WTC11 (cell line): Measurements from ENCODE around the gene KCNJ11. TPM values are rescaled to one million over a fixed set of nuclear protein-coding genes. Genes with fewer than 3 reads are reported as not detected.

ENCODE experiments used
- ATAC-seq: fragments of 200-7000 bp; cut with Tn5 transposase; 2 replicates; pipeline ENCODE4 v1.10.0; 2021; ENCODE audit warnings: mild to moderate bottlenecking, moderate library complexity
- CTCF ChIA-PET: fragments of 300-600 bp; sonication (Branson Sonifier 250); formaldehyde crosslinking; loops from one replicate; lab custom pipeline; 2021; ENCODE audit warnings: antibody characterized with exemption; lab: Charles Lee
- POLR2A ChIA-PET: fragments of 350-600 bp; sonication (Branson Sonifier 250); formaldehyde crosslinking; loops from one replicate; lab custom pipeline; 2021; ENCODE audit warnings: antibody characterized with exemption; lab: Charles Lee
- DNase-seq: peaks from one replicate; pipeline ENCODE4 v3.0.0; 2021; ENCODE audit warnings: low spot score
- H3K27ac Mint-ChIP-seq: 2 replicates; pipeline ENCODE4 v1.8.0; 2021; ENCODE audit warnings: mixed read lengths
- H3K27me3 Mint-ChIP-seq: 2 replicates; pipeline ENCODE4 v1.8.0; 2021; ENCODE audit warnings: low read depth, mild to moderate bottlenecking, moderate library complexity, mixed read lengths
- H3K36me3 Mint-ChIP-seq: 2 replicates; pipeline ENCODE4 v1.8.0; 2021; ENCODE audit warnings: mixed read lengths
- H3K4me1 Mint-ChIP-seq: 2 replicates; pipeline ENCODE4 v1.8.0; 2022; ENCODE audit warnings: mixed read lengths
- H3K4me3 Mint-ChIP-seq: 2 replicates; pipeline ENCODE4 v1.8.0; 2021; ENCODE audit warnings: mild to moderate bottlenecking, moderate library complexity, mixed read lengths
- H3K9me3 Mint-ChIP-seq: 2 replicates; pipeline ENCODE4 v1.8.0; 2021; ENCODE audit warnings: mixed read lengths
- CBFB ChIP-seq: sonication (generic); formaldehyde crosslinking; IDR thresholded peaks from 2 replicates; pipeline ENCODE4 v1.8.1; 2022; ENCODE audit warnings: mild to moderate bottlenecking, low read depth, missing genetic modification reagents
- FOXK1 ChIP-seq: sonication (generic); formaldehyde crosslinking; IDR thresholded peaks from 2 replicates; pipeline ENCODE4 v1.8.0; 2022; ENCODE audit warnings: mild to moderate bottlenecking, moderate library complexity, missing genetic modification reagents
- GRHL2 ChIP-seq: fragments of 250-450 bp; sonication (Bioruptor Pico); IDR thresholded peaks from 2 replicates; pipeline ENCODE4 v1.8.0; 2022; ENCODE audit warnings: mild to moderate bottlenecking, moderate library complexity; ENCODE audit not compliant: insufficient replicate concordance, severe bottlenecking
- JUN ChIP-seq: sonication (generic); formaldehyde crosslinking; IDR thresholded peaks from 2 replicates; pipeline ENCODE4 v1.8.0; 2023; ENCODE audit warnings: mild to moderate bottlenecking, missing genetic modification reagents
- KAT7 ChIP-seq: sonication (generic); formaldehyde crosslinking; IDR thresholded peaks from 2 replicates; pipeline ENCODE4 v1.8.1; 2023; ENCODE audit warnings: missing genetic modification reagents, mild to moderate bottlenecking, borderline replicate concordance
- MYBL2 ChIP-seq: sonication (generic); formaldehyde crosslinking; IDR thresholded peaks from 2 replicates; pipeline ENCODE4 v1.8.1; 2023; ENCODE audit warnings: mild to moderate bottlenecking, moderate library complexity, missing genetic modification reagents
- NFYB ChIP-seq: sonication (generic); formaldehyde crosslinking; conservative IDR thresholded peaks from 2 replicates; pipeline ENCODE4 v1.8.0; 2022; ENCODE audit warnings: low read depth, missing genetic modification reagents
- NR1H2 ChIP-seq: sonication (generic); formaldehyde crosslinking; IDR thresholded peaks from 2 replicates; pipeline ENCODE4 v1.9.0; 2021; ENCODE audit warnings: mild to moderate bottlenecking, moderate library complexity, missing genetic modification reagents
- PRRX2 ChIP-seq: fragments of 250-450 bp; sonication (Bioruptor Pico); IDR thresholded peaks from 2 replicates; pipeline ENCODE4 v1.8.0; 2021; ENCODE audit warnings: mild to moderate bottlenecking
- SP1 ChIP-seq: sonication (generic); formaldehyde crosslinking; conservative IDR thresholded peaks from 2 replicates; pipeline ENCODE4 v1.8.1; 2022; ENCODE audit warnings: missing genetic modification reagents
- TEAD1 ChIP-seq: sonication (generic); formaldehyde crosslinking; IDR thresholded peaks from 2 replicates; pipeline ENCODE4 v1.8.0; 2022; ENCODE audit warnings: mild to moderate bottlenecking, missing genetic modification reagents
- ZBTB21 ChIP-seq: sonication (generic); formaldehyde crosslinking; IDR thresholded peaks from 2 replicates; pipeline ENCODE4 v1.8.1; 2023; ENCODE audit warnings: mild to moderate bottlenecking, missing genetic modification reagents, borderline replicate concordance
- ZNF416 ChIP-seq: fragments of 250-450 bp; sonication (Bioruptor Pico); IDR thresholded peaks from 2 replicates; pipeline ENCODE4 v1.9.0; 2021; ENCODE audit warnings: mild to moderate bottlenecking, inconsistent platforms
- total RNA-seq: library from RNA; stranded (reverse); gene quantifications from 3 replicates; pipeline ENCODE4 v1.2.3, GENCODE V29; 2021
- TF ChIP-seq, protein P1 (sequence below): sonication (generic); formaldehyde crosslinking; conservative IDR thresholded peaks from 2 replicates; pipeline ENCODE4 v1.8.1; 2022; ENCODE audit warnings: mild to moderate bottlenecking, missing genetic modification reagents
- TF ChIP-seq, protein P2 (sequence below): sonication (generic); formaldehyde crosslinking; IDR thresholded peaks from 2 replicates; pipeline ENCODE4 v1.8.1; 2022; ENCODE audit warnings: low read depth, mild to moderate bottlenecking, moderate library complexity, missing genetic modification reagents, borderline replicate concordance
- TF ChIP-seq, protein P3 (sequence below): sonication (generic); formaldehyde crosslinking; IDR thresholded peaks from 2 replicates; pipeline ENCODE4 v1.8.1; 2023; ENCODE audit warnings: mild to moderate bottlenecking, missing genetic modification reagents, moderate library complexity
- TF ChIP-seq, protein P4 (sequence below): fragments of 250-450 bp; sonication (Bioruptor Pico); conservative IDR thresholded peaks from 2 replicates; pipeline ENCODE4 v1.9.0; 2021; ENCODE audit warnings: mild to moderate bottlenecking
- TF ChIP-seq, protein P5 (sequence below): sonication (generic); formaldehyde crosslinking; IDR thresholded peaks from 2 replicates; pipeline ENCODE4 v1.8.1; 2023; ENCODE audit warnings: mild to moderate bottlenecking, moderate library complexity, missing genetic modification reagents
- TF ChIP-seq, protein P6 (sequence below): sonication (generic); formaldehyde crosslinking; IDR thresholded peaks from 2 replicates; pipeline ENCODE4 v1.8.1; 2023; ENCODE audit warnings: mild to moderate bottlenecking, missing genetic modification reagents
- TF ChIP-seq, protein P7 (sequence below): sonication (generic); formaldehyde crosslinking; IDR thresholded peaks from 2 replicates; pipeline ENCODE4 v1.8.0; 2023; ENCODE audit warnings: mild to moderate bottlenecking, missing genetic modification reagents

KCNJ11 gene
- total RNA-seq, 1 experiment from 2014 or later: 8.2 TPM

DNA sequence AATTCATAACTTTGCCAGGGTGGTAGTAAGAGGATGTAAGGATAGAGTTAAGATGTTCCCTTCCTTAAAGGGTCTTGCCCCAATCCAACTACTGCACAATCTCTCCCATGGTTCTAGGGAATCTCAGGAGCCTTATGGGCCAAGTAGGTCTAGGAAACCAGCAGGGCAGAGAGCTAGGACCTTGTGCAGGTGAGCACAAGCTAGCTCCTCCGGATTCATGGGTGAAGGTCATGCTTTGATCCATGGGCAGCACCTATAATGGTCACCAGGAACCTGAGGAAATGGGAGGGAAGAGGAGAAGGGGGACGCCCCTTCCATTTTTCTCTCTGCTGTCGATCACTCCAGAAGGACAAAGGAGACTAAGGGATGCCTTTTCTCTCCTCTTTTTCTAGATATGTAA is 16.8 kb downstream of the KCNJ11 start:
- CTCF ChIA-PET: no interaction called here
- H3K36me3 Mint-ChIP-seq: peaks cover 66% of the 10 kb centered on the region

DNA sequence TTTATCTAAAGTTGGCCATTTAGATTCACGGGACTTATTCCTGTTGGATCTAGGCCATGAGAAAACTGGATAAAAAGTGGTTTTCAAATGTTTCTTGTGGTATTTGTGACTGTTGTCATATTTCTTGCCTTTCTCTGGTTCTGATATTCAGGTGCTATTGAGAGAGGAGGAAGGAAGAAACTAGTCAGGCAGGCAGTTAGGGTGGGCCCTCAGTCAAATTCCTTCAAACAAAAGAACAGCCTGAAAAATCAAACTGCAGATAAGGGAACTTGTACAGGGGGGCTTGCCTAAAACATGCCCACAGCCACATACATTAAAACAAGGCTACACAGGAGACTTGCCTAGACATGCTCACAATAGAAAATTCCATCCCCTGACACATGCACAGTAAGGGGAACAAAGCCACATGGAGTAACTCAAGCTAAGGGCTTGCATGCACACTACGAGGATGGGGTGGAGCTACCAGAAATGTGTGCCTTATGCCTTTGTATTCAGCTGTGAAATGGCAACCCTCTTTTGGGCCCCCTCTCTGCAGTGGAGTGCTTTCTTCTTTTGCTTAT is 18.7 kb downstream of the KCNJ11 start:
- TF ChIP-seq, protein P1, sequence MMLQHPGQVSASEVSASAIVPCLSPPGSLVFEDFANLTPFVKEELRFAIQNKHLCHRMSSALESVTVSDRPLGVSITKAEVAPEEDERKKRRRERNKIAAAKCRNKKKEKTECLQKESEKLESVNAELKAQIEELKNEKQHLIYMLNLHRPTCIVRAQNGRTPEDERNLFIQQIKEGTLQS (CRISPR knock-in tag): no peak
- TF ChIP-seq, protein P2, sequence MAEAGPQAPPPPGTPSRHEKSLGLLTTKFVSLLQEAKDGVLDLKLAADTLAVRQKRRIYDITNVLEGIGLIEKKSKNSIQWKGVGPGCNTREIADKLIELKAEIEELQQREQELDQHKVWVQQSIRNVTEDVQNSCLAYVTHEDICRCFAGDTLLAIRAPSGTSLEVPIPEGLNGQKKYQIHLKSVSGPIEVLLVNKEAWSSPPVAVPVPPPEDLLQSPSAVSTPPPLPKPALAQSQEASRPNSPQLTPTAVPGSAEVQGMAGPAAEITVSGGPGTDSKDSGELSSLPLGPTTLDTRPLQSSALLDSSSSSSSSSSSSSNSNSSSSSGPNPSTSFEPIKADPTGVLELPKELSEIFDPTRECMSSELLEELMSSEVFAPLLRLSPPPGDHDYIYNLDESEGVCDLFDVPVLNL: no peak
- TF ChIP-seq, all 79 proteins: peak for 0
- Mint-ChIP-seq H3K27me3 (peaks cover 32% of the 10 kb centered on the region), H3K4me3 (no peak overlapping the region), H3K36me3 (peaks cover 64% of the 10 kb centered on the region), H3K27ac (no peak overlapping the region), H3K9me3 (peaks cover 67% of the 10 kb centered on the region), H3K4me1 (no peaks in the 10 kb centered on the region)
- DNase-seq (no peak), ATAC-seq (no peak)
- ChIA-PET CTCF (no interaction called here), POLR2A (no interaction called here)

More for the DNA sequence above, 16.8 kb downstream of the KCNJ11 start:
- POLR2A ChIA-PET: no interaction called here
- no peaks in the 10 kb centered on the region for H3K4me1 Mint-ChIP-seq
- peaks cover 74% of the 10 kb centered on the region for H3K9me3 Mint-ChIP-seq
- no peak overlapping the region for H3K27ac Mint-ChIP-seq
- TF ChIP-seq JUN (no peak), PRRX2 (CRISPR knock-in tag) (no peak), SP1 (CRISPR knock-in tag) (no peak), KAT7 (CRISPR knock-in tag) (no peak), NFYB (no peak), NR1H2 (CRISPR knock-in tag) (no peak), CBFB (CRISPR knock-in tag) (no peak)
- TF ChIP-seq, protein P3, sequence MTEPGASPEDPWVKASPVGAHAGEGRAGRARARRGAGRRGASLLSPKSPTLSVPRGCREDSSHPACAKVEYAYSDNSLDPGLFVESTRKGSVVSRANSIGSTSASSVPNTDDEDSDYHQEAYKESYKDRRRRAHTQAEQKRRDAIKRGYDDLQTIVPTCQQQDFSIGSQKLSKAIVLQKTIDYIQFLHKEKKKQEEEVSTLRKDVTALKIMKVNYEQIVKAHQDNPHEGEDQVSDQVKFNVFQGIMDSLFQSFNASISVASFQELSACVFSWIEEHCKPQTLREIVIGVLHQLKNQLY: no peak
- TF ChIP-seq, protein P4, sequence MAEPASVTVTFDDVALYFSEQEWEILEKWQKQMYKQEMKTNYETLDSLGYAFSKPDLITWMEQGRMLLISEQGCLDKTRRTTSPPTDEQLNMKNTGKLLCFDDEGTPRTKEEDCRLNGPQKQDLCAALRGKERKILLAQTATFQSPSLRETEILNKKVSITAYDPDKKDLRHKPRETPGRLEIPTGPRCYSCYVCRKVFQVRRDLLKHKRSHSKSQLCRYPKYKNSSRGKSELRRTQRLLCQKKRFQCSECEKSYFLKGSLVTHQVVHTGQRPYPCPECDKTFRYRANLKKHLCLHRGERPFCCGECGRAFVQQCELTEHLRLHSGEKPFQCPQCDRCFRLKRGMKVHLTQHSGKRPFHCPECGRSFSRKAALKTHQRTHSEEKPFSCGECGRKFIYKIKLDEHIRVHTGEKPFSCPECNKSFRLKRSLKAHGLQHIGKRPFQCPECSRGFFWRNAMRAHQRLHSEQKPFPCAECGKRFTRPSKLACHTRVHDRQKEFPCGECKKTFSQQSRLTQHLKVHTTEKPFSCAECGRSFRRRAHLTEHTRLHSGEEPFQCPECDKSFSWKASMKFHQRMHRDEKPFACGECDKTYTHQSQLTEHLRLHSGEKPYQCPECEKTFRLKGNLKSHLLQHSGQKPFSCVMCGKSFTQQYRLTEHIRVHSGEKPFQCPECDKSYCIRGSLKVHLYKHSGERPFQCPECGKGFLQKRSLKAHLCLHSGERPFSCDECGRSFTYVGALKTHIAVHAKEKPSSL (CRISPR knock-in tag): no peak
- no peak overlapping the region for H3K4me3 Mint-ChIP-seq
- peaks cover 30% of the 10 kb centered on the region for H3K27me3 Mint-ChIP-seq
- DNase-seq (no peak), ATAC-seq (no peak)

DNA sequence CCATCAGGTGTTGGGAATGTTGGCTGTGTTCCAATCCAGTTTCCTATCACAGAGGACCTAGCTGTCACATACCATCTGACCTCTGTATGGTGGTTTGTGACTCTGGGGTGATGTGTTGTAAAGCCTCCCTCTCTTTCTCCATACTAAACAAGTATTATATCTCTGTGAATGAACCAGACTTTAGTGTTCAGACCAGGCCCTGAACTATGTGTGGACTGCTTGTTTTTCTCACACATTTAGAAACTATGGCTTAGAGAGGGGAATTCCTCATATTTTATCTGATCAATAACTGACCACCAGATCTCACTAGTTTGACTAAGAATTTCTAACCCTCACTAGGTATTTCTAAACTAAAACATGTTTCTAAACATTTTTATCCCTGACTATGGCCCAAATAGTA is 19.4 kb downstream of the KCNJ11 start:
- ATAC-seq (no peak), DNase-seq (no peak)
- no peaks in the 10 kb centered on the region for H3K4me1 Mint-ChIP-seq
- POLR2A ChIA-PET: no interaction called here
- peaks cover 60% of the 10 kb centered on the region for H3K36me3 Mint-ChIP-seq
- no peak overlapping the region for H3K27ac Mint-ChIP-seq
- CTCF ChIA-PET: no interaction called here
- peaks cover 61% of the 10 kb centered on the region for H3K9me3 Mint-ChIP-seq
- TF ChIP-seq ZNF416: no peak
- TF ChIP-seq FOXK1: no peak
- TF ChIP-seq GRHL2: no peak
- peaks cover 28% of the 10 kb centered on the region for H3K27me3 Mint-ChIP-seq
- H3K4me3 Mint-ChIP-seq: no peak overlapping the region

DNA sequence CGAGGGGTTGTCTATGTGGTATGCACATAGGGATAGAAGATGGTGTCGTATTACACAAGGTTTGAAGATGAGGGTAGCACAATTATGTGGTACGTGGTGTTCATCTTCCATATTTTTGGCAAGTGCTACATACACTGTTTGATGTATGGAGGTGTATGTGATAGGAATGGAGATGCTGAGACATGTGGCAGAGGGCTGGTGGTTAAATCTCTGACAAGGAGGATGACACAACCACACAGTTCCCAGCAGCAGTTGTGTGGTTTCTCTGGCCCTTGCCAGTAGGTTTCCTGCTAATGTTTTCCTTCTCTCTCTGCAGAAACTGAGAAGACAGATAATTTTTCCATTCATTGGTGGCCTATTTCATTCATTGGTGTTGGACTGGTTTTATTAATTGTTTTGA is 19.9 kb downstream of the KCNJ11 start:
- Mint-ChIP-seq H3K36me3 (peaks cover 57% of the 10 kb centered on the region), H3K9me3 (peaks cover 56% of the 10 kb centered on the region), H3K27ac (no peak overlapping the region), H3K4me1 (no peaks in the 10 kb centered on the region), H3K4me3 (no peak overlapping the region), H3K27me3 (peaks cover 33% of the 10 kb centered on the region)
- CTCF ChIA-PET: no interaction called here
- no peak for ATAC-seq
- no peak for DNase-seq
- POLR2A ChIA-PET: no interaction called here
- TF ChIP-seq ZBTB21 (CRISPR knock-in tag): no peak
- no peak for TF ChIP-seq TEAD1
- no peak for TF ChIP-seq MYBL2 (CRISPR knock-in tag)
- TF ChIP-seq, protein P5, sequence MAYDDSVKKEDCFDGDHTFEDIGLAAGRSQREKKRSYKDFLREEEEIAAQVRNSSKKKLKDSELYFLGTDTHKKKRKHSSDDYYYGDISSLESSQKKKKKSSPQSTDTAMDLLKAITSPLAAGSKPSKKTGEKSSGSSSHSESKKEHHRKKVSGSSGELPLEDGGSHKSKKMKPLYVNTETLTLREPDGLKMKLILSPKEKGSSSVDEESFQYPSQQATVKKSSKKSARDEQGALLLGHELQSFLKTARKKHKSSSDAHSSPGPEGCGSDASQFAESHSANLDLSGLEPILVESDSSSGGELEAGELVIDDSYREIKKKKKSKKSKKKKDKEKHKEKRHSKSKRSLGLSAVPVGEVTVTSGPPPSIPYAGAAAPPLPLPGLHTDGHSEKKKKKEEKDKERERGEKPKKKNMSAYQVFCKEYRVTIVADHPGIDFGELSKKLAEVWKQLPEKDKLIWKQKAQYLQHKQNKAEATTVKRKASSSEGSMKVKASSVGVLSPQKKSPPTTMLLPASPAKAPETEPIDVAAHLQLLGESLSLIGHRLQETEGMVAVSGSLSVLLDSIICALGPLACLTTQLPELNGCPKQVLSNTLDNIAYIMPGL (CRISPR knock-in tag): no peak
- TF ChIP-seq, protein P6, sequence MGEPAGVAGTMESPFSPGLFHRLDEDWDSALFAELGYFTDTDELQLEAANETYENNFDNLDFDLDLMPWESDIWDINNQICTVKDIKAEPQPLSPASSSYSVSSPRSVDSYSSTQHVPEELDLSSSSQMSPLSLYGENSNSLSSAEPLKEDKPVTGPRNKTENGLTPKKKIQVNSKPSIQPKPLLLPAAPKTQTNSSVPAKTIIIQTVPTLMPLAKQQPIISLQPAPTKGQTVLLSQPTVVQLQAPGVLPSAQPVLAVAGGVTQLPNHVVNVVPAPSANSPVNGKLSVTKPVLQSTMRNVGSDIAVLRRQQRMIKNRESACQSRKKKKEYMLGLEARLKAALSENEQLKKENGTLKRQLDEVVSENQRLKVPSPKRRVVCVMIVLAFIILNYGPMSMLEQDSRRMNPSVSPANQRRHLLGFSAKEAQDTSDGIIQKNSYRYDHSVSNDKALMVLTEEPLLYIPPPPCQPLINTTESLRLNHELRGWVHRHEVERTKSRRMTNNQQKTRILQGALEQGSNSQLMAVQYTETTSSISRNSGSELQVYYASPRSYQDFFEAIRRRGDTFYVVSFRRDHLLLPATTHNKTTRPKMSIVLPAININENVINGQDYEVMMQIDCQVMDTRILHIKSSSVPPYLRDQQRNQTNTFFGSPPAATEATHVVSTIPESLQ: no peak
- TF ChIP-seq, protein P7, sequence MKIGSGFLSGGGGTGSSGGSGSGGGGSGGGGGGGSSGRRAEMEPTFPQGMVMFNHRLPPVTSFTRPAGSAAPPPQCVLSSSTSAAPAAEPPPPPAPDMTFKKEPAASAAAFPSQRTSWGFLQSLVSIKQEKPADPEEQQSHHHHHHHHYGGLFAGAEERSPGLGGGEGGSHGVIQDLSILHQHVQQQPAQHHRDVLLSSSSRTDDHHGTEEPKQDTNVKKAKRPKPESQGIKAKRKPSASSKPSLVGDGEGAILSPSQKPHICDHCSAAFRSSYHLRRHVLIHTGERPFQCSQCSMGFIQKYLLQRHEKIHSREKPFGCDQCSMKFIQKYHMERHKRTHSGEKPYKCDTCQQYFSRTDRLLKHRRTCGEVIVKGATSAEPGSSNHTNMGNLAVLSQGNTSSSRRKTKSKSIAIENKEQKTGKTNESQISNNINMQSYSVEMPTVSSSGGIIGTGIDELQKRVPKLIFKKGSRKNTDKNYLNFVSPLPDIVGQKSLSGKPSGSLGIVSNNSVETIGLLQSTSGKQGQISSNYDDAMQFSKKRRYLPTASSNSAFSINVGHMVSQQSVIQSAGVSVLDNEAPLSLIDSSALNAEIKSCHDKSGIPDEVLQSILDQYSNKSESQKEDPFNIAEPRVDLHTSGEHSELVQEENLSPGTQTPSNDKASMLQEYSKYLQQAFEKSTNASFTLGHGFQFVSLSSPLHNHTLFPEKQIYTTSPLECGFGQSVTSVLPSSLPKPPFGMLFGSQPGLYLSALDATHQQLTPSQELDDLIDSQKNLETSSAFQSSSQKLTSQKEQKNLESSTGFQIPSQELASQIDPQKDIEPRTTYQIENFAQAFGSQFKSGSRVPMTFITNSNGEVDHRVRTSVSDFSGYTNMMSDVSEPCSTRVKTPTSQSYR (CRISPR knock-in tag): no peak
